Keratinocyte (primary cell): Measurements from ENCODE around the gene OR13A1.

Experiments
- CTCF ChIP-seq, 3 experiments: IDR thresholded peaks in 1 of 3; conservative IDR thresholded peaks in 1 of 3; optimal IDR thresholded peaks in 1 of 3; 2 replicates in 2 of 3; 3 replicates in 1 of 3; pipeline versions ENCODE3 to v1.5.1; 2011; ENCODE audit warnings: low read length in 3 of 3, mild to moderate bottlenecking in 3 of 3, moderate library complexity in 2 of 3, control low read depth in 1 of 3, inconsistent platforms in 1 of 3; ENCODE audit not compliant: insufficient read depth in 2 of 3; ENCODE audit errors: extremely low read depth in 1 of 3
- EZH2 ChIP-seq: IDR thresholded peaks from one replicate; pipeline ENCODE4 v1.6.1; 2012; ENCODE audit warnings: inconsistent platforms, mild to moderate bottlenecking, low read length, moderate library complexity

GRCh38 chr10:45256246-45256645, 59.2 kb downstream of the OR13A1 start:
- no peak for TF ChIP-seq CTCF (optimal IDR thresholded peaks at IDR 0.05 in 1 of 3, IDR thresholded peaks at IDR 0.05 in 1 of 3, conservative IDR thresholded peaks at IDR 0.05 in 1 of 3; ENCODE audit: extremely low read depth in 1 of 3, insufficient read depth in 2 of 3, low read length in 3 of 3)
- TF ChIP-seq EZH2 = no peak
